Keratinocyte (primary cell): ENCODE data around the gene OFD1.

Experiments
- CTCF ChIP-seq, 3 experiments: IDR thresholded peaks in 1 of 3; conservative IDR thresholded peaks in 1 of 3; optimal IDR thresholded peaks in 1 of 3; 2 replicates in 2 of 3; 3 replicates in 1 of 3; pipeline versions ENCODE3 to v1.5.1; 2011; ENCODE audit warnings: low read length in 3 of 3, mild to moderate bottlenecking in 3 of 3, moderate library complexity in 2 of 3, control low read depth in 1 of 3, inconsistent platforms in 1 of 3; ENCODE audit not compliant: insufficient read depth in 2 of 3; ENCODE audit errors: extremely low read depth in 1 of 3
- EZH2 ChIP-seq: IDR thresholded peaks from one replicate; pipeline ENCODE4 v1.6.1; 2012; ENCODE audit warnings: inconsistent platforms, mild to moderate bottlenecking, low read length, moderate library complexity

- TF ChIP-seq CTCF (optimal IDR thresholded peaks at IDR 0.05 in 1 of 3, IDR thresholded peaks at IDR 0.05 in 1 of 3, conservative IDR thresholded peaks at IDR 0.05 in 1 of 3; ENCODE audit: extremely low read depth in 1 of 3, insufficient read depth in 2 of 3, low read length in 3 of 3) (no peak), EZH2 (no peak)
Measured at GRCh38 chrX:13697455-13697854, 37.1 kb upstream of the OFD1 start.
